NCI-H226 (cell line): ENCODE data around the gene NUP214.
A peak's percentile ranks its signal among the peaks of the same experiment; 100 is the strongest.
"Not testable (repeated sequence)": the region's sequence is repeated elsewhere in the genome, so short reads cannot be mapped to it uniquely, and the experiment has no call there.

Experiments
- DNase-seq: peaks from one replicate; pipeline ENCODE4 v3.0.0-alpha.2; 2015

The NUP214 gene

GRCh38 chr9:131264231-131264630 lies 138.8 kb downstream of the NUP214 start:
- no peak for DNase-seq

- no peak for DNase-seq
These were observed 141.2 kb downstream of the NUP214 start for GRCh38 chr9:131266266-131267229.

DNA sequence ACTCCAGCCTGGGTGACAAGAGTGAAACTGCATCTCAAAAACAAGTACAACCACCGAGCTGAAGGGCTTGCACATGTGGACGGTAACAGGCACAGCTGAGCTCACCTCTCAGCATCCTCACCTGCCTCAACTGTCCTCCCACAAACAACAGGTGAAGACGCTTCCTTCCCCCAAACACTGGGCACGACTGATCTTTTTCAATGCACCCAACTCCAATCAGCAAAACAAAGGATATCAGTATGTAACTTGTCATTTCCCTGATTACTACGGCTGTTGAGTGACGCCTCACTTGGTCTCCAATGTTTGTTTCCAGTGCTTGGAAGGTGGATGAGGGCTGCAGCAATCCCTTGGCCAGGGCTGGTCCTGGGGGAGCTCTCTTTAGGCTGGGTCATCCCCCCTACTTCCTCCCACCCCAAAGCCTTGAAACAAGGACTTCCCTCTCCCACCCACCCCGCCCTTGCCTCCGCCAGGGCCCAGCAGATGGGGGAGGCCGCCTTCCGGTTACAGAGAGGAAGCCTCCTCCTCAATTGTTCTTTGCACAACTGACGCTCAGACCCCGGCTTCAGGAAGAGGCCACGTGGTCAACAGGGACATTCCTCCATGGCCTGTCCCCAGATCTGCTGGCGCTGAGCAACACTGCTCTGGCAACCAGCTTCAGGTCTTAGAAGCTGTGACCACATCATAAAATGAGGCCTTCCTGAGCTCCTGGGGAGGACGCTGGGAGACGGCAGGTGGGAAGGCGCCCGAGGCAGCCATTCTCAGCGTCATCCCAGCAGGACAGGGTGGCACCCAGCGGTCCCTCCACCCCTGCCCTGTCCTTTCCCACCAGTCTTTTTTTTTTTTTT lies 145.0 kb downstream of the NUP214 start:
- DNase-seq, result no peak

DNA sequence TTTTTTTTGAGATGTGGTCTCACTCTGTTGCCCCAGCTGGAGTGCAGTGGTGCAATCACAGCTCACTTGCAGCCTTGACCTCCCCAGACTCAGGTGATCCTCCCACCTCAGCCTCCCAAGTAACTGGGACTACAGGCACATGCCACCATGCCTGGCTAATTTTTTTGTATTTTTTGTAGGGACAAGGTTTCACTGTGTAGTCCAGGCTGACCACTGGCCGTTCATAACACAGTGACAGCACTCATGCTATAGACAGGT lies 145.6 kb downstream of the NUP214 start:
- DNase-seq, result not testable (repeated sequence)

- DNase-seq, result no peak
These were observed 146.1 kb downstream of the NUP214 start for GRCh38 chr9:131271506-131271931.

- no peak for DNase-seq
These were observed 146.8 kb downstream of the NUP214 start for GRCh38 chr9:131272212-131272611.

GRCh38 chr9:131273146-131273855 lies 147.9 kb downstream of the NUP214 start:
- DNase-seq, result no peak

DNA sequence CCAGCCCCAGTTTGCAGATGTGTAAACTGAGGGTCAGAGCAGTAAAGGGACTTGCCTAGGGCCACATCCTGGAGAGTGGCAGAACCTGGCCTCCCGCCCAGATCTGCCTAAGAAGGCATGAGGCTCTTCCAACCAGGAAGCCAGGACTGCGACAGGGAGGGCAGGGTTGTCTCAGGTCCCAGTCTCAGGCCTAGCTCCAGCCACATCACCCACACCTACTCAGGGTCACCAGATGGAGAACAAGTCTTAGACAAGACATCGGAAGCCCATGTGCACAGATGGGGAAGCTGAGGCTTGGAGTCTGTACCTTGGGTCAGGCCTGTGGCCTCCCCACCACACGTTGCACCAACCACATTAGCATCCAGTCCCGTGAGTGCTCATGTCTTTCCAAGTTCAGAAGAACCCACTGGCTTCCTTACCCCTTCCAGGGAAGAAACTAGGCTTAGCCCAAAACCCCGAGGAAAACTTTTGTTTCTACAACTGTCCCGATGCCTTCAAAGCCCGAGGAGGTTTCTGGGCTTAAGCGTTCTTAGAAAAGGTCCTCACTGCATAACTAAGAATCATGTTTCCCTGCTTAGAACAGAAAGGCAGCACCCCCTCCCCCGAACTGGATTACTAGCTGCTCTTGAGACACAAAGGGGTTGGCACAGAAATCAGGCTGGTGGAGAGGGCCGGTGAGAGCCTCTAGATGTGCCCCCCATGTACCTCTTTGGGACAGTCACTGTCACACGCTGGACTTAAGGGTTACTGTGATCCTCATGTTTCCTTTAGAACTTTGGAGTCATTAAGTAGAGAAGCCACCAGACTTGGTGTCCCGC lies 148.7 kb downstream of the NUP214 start:
- DNase-seq, result no peak

DNA sequence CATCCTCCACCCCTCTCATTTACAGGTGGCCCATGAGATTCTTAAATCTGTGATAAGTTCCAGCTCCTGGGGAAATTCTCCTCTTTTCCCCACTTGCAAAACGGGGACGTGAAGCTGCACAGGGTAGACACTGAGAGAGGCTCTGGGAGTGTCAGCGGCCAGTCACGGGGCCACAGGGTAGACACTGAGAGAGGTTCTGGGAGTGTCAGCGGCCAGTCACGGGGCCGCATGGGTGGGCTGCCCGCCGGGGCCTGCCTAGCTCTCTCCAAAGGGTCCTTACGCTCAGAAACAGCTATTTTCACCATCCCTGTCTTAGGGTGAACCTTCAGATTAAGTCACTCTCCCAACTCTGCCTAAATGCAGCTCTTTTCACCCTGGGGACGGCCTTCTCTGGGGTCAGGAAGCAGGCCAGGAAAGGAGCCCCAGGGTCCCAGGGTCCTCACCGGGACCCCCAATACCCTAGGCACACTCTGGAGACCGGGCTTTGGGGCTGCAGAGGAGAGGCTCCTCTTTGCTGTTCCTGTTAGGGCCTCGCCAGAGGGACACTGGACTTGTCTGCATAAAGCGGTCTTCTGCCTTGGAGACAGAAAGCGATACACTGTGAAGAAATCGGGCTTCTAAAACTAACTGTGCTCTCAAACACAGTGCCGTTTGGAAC lies 149.4 kb downstream of the NUP214 start:
- no peak for DNase-seq

DNA sequence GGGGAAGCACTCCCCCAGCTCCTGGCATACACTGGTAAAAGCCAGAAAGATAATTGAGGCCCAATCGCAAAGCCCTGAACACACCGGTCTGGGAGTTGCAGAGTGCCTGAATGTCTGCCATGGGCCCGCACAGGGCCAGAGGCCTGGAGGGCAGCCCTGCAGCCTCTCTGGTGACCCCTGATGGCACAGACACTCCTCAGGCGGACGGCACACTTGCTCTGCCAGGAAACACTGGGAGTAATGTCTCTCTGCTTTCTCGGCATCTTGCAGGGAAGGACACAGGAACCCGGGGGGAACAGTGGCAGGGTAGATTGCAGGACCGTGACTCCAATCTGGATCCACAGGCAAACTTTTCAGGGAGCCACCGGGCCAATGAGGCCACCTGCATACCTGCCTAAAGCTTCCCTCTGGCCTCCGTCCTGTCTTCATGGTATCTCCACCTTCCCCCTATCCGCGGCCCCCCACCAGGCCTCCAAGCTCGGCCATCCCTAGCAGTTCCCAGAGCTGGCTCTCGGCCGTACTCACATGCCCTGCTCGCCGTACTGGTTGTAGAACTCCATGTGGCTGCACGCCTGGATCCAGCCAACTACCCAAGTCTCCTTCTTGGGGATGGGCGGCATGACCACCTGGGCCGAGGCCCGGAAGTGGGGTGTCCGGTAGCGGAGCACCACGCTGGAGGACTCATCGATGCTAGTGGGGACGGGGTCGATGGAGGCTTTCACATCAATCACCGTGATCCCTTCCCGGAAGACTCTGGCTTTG lies 150.1 kb downstream of the NUP214 start:
- no peak for DNase-seq

- DNase-seq, result no peak
These were observed 150.9 kb downstream of the NUP214 start, which contains the start of gene FAM78A for GRCh38 chr9:131276094-131276888. Gene FAM78A, minus strand, starts transcription at chr9:131276510. Its CDS starts 331 bp downstream, at chr9:131276179.

DNA sequence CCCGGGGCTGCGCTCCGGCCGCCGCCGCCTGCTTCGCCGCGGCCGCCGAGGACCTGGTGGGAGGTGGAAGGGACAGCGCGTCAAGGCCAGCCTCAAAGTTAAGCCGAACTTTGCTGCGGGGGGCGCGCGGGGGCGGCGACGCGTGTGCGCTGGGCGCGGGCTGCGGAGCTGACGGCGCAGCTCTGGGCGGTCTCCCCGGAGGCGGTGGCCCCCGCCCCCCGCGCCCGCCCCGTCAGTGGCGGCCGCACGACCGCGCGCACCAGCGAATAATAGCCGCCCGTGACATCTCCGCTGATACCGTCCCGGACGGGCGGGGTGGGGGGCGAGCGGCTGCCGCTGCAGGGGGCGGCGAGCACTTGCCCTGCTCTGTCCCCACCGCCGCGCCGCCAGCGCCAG lies 151.5 kb downstream of the NUP214 start:
- no peak for DNase-seq

- no peak for DNase-seq
These were observed 152.0 kb downstream of the NUP214 start for GRCh38 chr9:131277287-131277909.

DNA sequence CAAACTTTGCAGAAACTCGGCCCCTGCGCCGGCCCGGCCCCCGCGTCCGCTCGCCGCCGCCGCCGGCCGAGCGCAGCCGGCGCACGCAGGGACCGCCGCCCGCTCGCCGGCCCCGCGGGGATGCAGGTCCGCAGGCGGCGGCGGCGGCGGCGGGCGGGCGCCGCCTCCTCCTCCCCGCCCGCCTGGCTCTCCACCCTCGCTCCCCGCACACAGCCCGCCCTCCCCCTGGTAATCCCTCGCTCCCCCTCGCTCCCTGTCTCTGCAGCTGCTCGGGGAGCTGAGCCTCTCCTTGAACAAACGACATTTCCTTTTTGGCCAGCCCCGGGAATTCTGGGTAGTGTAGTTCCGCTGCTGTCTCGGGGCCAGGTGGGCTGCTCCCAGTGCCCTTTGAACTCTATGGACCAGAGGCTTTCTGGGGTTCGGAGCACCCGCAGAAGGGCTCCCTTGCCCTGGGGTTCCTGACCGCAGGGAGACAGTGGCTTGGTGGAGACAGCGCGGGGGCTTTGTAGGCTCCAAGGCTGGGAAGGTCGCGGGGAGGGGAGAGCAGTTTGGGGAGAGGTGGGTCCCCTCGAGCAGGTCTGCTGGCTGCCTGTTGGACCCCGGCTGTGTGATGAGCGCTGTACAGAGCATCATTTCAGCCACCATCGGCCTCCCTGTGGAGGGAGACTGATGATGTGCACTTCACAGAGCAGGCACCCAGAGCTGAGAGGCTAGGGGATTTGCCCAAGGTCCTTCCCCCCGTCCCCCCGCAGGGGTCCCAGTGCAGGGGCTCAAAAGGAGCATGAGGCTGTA lies 152.7 kb downstream of the NUP214 start:
- DNase-seq, result peak; percentile 74

GRCh38 chr9:131278702-131279111 lies 153.3 kb downstream of the NUP214 start:
- DNase-seq, result no peak

DNA sequence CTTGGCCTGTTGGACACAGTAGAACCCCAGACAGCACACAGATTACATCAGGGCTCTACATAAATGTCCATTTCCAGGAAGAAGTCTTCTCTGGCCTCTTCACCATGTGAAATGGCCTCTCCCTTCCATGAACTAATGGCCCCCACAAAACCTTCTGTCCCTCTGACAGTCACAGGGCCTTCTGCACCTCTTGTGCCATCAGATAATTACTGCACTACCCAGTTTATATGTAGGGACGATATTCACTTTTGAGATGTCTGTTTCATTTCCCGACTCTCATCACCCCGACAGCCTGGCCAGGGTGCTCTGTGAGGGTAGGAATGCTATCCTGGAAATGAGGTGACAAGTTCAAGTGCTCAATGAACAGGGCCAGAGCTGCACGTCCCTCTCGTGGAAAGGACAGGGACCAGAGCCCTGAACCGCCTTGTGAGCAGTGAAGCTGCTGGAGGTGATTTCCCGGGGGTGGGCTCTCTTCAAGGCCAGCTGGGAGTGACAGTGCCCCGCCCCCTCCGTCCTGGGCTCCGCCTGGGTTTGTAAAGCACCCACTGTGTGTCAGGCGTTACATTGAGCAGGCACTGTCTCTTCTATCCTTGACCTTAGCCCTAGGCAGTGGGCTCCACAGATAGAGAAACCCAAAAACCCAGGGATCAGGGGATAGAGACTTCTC lies 153.9 kb downstream of the NUP214 start:
- no peak for DNase-seq

GRCh38 chr9:131279863-131280570 lies 154.6 kb downstream of the NUP214 start:
- no peak for DNase-seq
